Measurements from ENCODE around the gene HACL1.
"Not testable (repeated sequence)": the region's sequence is repeated elsewhere in the genome, so short reads cannot be mapped to it uniquely, and the experiment has no call there.

Gene HACL1

GRCh38 chr3:15612001-15612400, 10.6 kb upstream of the HACL1 start:
- TF ChIP-seq POLR2A (IDR thresholded peaks at IDR 0.05; ENCODE audit: low read length) (no peak), GATA1 (IDR thresholded peaks at IDR 0.05; ENCODE audit: low read depth, low read length) (no peak)
- no peak for DNase-seq

GRCh38 chr3:15611018-15611417, 9.6 kb upstream of the HACL1 start:
- TF ChIP-seq GATA1 (IDR thresholded peaks at IDR 0.05; ENCODE audit: low read depth, low read length) (no peak), POLR2A (IDR thresholded peaks at IDR 0.05; ENCODE audit: low read length) (no peak)
- DNase-seq: no peak

GRCh38 chr3:15610082-15610759, 8.9 kb upstream of the HACL1 start:
- TF ChIP-seq GATA1 (IDR thresholded peaks at IDR 0.05; ENCODE audit: low read depth, low read length) (no peak), POLR2A (IDR thresholded peaks at IDR 0.05; ENCODE audit: low read length) (no peak)
- DNase-seq: peak in 1 of 2 experiments; percentile 4

- no peak for DNase-seq
- TF ChIP-seq POLR2A (IDR thresholded peaks at IDR 0.05; ENCODE audit: low read length): no peak
- no peak for TF ChIP-seq GATA1 (IDR thresholded peaks at IDR 0.05; ENCODE audit: low read depth, low read length)
These were observed 5.1 kb upstream of the HACL1 start for GRCh38 chr3:15606434-15606891.

DNA sequence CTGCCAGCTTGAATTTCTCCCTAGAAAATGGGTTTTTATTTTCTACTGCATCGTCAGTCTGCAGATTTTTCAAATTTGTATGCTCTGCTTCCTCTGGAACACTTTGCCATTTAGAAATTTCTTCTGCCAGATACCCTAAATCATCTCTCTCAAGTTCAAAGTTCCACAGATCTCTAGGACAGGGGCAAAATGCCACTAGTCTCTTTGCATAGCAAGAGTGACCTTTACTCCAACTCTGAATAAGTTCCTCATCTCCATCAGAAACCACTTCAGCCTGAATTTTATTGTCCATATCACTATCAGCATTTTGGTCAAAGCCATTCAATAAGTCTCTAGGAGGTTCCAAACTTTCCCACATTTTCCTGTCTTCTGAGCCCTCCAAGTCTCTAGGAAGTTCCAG, 3.2 kb upstream of the HACL1 start:
- not testable (repeated sequence) for DNase-seq

DNA sequence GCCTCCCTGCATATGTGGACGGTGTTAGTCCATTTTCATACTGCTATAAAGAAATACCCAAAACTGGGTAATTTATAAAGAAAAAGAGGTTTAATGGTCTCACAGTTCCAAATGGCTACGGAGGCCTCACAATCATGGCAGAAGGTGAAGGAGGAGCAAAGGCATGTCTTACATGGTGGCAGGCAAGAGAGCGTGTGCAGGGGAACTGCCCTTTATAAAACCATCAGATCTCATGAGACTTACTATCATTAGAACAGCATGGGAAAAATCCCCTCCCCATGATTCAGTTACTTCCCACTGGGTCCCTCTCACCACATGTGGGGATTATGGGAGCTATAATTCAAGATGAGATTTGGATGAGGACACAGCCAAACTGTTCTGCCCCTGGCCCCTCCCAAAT, 1.4 kb upstream of the HACL1 start:
- DNase-seq: not testable (repeated sequence)

GRCh38 chr3:15602146-15602536, 772 bp upstream of the HACL1 start:
- TF ChIP-seq POLR2A (IDR thresholded peaks at IDR 0.05; ENCODE audit: low read length) (peak; percentile 75), GATA1 (IDR thresholded peaks at IDR 0.05; ENCODE audit: low read depth, low read length) (no peak)
- DNase-seq: no peak

GRCh38 chr3:15601046-15601398, 347 bp downstream of the HACL1 start:
- no peak for DNase-seq
- TF ChIP-seq POLR2A (IDR thresholded peaks at IDR 0.05; ENCODE audit: low read length) (no peak), GATA1 (IDR thresholded peaks at IDR 0.05; ENCODE audit: low read depth, low read length) (no peak)

- TF ChIP-seq GATA1 (IDR thresholded peaks at IDR 0.05; ENCODE audit: low read depth, low read length) (no peak), POLR2A (IDR thresholded peaks at IDR 0.05; ENCODE audit: low read length) (no peak)
- no peak for DNase-seq
These were observed 5.4 kb downstream of the HACL1 start for GRCh38 chr3:15595955-15596354.

DNA sequence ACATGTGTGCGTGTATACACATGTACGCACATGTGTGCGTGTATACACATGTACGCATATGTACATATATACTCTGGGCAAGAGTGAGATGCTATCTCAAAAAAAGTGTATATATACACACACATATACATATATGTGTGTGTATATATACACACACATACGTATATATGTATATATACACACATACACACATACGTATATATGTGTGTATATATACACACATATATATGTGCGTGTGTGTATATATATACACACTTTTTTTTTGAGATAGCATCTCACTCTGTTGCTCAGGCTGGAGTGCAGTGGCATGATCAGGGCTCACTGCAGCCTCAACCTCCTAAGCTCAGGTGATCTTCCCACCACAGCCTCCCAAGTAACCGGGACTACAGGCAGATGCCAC, 8.4 kb downstream of the HACL1 start:
- DNase-seq: no peak
- TF ChIP-seq GATA1 (IDR thresholded peaks at IDR 0.05; ENCODE audit: low read depth, low read length): no peak
- TF ChIP-seq POLR2A (IDR thresholded peaks at IDR 0.05; ENCODE audit: low read length): no peak

- DNase-seq: no peak
- TF ChIP-seq POLR2A (IDR thresholded peaks at IDR 0.05; ENCODE audit: low read length): no peak
These were observed 9.4 kb downstream of the HACL1 start for GRCh38 chr3:15591928-15592327.

DNA sequence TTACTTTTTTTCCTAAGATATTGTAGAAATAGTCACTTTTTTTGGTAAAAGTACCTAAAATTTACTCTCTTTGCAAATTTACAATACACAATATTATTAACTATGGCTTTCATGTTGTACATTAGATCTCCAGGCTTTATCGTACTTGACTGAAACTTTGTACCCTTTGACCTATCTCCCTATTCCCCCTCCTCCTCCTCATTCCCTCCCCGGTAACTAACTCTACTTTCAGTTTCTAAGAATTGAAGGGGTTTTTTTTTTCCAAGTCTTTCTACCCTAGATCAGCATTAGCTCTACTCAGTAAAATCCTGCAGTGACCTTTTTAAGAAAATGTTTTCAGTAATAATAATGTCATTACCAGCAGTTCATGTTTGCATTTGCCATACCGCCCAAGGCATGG, 10.1 kb downstream of the HACL1 start:
- no peak for TF ChIP-seq GATA1 (IDR thresholded peaks at IDR 0.05; ENCODE audit: low read depth, low read length)

DNA sequence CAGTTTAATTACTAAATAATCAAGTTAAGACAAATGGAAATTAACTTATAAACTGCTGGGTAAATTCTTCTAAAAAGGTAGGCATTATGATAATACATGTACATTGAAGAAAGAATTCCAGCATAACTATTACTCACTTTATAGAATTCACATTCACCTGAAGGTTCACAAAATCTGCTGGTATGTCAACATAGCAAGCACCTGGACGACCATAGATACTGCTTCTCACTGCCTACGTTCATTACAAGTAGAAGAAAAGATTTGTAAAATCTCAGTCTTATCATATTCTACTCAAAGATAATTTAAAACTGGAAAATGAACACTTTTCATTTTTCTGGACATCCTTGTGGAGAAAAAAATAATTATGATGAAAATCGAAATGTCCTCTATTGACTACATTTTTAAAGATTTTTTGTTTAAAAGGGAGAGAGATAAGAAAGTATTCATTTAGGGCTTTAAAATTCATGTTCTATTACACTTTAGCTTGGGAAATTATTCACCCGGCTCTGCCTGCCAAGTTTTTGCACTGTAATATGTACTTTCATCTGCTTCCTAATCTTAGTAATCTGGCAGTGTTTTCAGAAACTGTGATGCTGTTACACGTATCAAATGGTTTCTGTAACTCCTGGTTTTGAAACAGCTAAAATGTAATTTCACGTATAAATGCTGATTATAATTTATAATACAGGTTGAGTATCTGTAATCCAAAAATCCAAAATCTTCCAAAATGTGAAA, 16.1 kb downstream of the HACL1 start:
- DNase-seq: no peak
- TF ChIP-seq GATA1 (IDR thresholded peaks at IDR 0.05; ENCODE audit: low read depth, low read length) (no peak), POLR2A (IDR thresholded peaks at IDR 0.05; ENCODE audit: low read length) (no peak)

More for the DNA sequence above, 10.1 kb downstream of the HACL1 start:
- DNase-seq: no peak

DNA sequence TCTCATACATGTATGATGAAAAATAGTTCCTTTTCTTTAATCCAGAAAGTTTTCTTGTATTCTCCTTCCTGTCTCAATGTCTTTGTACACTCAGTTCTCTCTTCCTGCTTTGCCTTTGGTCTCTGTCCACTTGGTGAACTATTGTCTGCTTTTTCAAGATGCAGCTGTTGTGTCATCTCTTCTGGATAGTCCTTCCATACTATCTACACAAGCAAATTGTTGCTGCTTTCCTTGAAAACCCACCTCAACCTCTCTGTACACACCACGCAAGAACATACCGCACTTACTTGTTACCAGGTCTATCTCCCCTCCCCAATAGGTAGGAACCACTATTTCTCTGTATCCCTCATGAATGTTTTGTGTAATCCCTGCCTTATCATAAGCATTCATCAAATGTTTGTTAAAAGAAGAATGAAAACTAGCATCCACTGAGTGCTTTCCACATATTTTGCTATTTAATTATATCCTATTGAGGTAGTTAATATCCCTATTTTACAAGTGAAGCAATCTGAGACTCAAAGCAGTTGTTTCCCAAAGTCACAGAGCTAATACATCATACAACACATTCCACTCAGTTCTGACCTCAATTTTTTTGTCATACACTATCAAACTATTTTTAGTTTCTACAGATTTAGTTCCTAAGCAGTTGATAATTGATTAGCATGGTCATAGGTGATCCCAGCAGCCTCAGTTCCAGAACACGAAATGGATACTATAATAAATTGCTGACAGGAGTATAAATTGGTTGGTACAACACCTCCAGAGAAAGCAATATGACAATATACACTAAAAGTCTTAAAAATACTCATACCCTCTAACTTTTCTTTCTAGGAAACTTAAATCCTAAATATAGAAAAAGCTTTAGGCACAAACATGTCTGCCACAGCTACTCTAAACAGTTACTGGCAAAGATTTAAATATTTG, 19.6 kb downstream of the HACL1 start:
- TF ChIP-seq GATA1 (IDR thresholded peaks at IDR 0.05; ENCODE audit: low read depth, low read length) (no peak), POLR2A (IDR thresholded peaks at IDR 0.05; ENCODE audit: low read length) (no peak)
- no peak for DNase-seq

Measured in erythroblast (primary cell).